DMS53 (cell line): ENCODE data around the gene CAMTA1.
A peak's percentile ranks its signal among the peaks of the same experiment; 100 is the strongest.

Experiments used
- DNase-seq: peaks from one replicate; lab custom pipeline; 2025; lab: John Stamatoyannopoulos, UW

CAMTA1 gene

DNA sequence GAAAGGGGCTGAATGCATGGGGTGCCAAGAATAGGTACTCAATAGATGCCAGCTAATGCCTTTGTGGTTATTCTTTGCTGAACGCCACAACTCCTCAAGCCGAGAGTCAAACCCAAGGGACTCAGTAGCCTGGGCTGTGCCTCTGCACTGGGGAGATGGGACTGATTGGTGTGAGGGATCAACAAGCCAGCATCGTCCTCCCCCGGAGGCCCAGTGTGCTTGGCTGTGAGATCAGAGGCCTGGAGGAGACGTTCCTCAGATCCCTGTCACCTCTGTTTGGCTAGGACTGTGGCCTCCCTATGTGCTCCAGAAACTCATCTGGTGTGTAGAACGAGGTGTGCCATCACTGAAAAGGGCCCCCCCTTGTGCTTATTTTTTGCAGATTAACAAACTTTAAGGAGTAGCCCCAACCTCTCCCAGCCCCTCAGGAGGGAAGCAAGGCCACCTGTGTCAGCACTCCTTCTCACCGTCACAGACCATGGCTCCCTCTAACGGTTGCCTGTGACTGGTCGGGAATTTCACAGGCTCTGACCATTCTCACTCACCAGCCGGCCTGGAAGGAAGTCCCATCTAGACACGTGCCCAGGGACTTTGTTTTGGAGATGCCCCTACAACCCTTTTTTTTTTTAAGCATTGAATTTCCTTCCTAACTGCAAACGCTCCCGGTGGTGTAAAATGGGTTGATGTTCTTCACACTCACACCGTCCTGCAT is 791.8 kb downstream of the CAMTA1 start:
- DNase-seq, result peak; percentile 16

DNA sequence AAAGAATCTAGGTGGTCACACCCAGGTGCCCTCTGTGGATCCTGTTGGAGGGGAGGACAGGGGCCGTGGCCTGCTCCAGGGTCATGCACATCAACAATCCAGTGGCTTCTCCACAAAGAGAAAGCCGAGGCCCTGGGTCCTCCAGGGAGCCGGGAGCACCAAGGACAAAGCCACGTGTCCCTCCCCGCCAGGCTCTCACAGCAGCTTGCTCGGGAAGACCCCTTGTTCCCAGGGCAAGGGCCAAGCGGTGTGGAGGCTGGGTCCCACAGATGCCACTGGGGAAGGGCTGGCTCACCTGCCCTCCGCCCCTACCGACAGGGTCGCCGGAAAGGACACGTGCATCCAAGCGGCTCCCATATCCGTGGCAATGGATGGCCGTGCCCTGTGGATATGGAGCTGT is 793.0 kb downstream of the CAMTA1 start:
- DNase-seq, result no peak

DNA sequence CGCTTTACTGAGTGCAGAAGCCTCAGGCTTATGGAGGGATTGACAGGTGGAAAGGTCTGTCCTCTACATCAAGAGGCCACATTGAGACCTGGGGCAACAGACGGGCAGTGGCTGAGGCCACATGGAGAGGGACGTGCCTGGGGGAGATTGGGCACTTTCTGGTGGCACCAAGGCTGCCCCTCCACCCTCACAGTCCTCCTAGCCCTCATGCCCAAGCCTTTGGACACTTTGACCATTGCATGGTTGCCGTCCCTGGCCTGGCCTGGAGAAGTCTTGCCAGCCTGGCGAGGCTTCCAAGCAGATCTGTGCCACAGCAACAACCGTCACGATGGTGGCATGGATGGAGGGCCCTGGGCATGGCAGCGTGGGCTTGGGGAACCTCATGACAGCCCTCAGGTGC is 793.8 kb downstream of the CAMTA1 start:
- DNase-seq, result no peak

DNA sequence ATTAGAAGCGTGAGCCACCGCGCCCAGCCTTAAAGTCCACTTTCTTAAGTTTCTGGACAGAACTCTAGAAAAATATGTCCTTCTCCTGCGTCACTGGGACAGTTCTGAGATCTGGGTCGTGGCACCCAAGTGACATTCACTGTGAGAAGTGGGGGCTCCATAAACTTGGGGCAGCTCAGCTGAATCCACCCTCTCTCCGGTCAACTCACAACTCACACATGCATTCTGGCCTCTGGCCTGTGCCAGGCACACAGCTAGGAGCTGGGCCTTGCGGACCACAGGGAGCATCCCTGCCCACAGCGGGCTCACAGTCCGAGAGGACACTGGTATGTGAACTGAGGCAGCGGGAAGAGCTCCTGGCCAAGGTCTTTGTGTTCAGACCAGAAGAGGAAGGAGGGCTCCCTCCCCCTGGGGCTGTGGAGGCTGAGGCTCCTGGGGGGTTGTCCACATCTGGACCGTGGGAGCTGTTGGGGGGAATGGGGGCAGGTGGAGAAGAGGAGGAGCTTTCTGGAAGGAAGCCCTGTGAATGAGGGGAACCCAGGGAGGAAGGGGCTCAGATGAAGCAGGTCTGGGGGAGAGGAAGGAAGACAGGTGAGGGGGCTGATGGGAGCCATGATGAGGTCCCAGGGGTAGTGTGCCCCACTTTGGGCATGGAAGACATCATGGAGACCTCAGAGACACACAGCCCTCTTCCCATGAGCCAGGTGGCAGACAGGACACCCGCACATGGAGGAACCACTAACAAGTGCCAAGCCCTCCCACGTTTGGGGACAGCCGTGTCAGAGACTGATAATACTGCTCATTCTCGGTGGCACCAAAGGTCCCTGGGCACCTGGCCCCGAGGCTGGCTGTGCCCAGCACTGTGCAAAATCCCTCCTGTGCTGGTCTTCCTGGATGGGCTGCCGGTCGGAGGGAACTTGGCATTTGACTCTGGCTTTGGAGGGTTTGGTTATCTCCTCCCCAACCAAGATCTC is 794.9 kb downstream of the CAMTA1 start:
- DNase-seq, result no peak

DNA sequence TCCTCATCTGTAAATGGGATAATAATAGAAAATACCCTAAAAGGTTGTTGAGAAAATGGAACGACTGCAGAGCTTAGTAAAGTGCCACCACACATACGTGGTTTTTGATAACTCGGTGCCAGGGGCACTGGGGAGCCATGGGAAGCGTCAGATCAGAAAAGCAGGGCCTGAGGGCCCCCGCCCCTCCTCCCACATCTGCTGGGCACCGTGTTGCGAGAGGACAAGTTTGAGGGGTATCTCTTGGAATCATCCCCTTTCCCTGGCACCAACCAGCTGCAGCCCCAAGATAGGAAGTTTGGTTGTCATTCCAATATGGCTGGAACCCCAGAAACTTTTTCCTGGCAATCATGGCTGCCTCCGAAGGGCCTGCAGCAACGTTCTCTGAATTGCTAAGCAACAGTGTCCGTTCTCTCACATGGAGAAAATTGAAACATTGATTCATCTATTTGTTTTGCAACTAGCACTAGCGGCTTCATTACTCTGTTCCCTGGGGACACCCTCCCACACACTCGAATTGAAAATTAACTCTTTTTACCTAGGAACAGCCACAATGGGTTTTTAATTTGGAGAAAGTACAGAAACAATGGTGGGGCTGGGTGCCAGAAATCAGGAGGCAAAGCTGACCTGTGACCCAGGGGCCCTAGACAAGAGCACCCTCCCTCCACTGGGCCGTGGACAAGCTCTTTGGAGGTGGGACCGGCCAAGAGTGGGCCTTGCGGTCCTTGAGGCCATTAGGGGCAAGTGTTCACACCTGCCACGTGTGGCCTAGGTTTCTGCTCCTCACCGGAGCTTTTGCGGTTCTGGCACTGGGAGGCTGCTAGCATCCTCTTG is 795.9 kb downstream of the CAMTA1 start:
- DNase-seq, result no peak

DNA sequence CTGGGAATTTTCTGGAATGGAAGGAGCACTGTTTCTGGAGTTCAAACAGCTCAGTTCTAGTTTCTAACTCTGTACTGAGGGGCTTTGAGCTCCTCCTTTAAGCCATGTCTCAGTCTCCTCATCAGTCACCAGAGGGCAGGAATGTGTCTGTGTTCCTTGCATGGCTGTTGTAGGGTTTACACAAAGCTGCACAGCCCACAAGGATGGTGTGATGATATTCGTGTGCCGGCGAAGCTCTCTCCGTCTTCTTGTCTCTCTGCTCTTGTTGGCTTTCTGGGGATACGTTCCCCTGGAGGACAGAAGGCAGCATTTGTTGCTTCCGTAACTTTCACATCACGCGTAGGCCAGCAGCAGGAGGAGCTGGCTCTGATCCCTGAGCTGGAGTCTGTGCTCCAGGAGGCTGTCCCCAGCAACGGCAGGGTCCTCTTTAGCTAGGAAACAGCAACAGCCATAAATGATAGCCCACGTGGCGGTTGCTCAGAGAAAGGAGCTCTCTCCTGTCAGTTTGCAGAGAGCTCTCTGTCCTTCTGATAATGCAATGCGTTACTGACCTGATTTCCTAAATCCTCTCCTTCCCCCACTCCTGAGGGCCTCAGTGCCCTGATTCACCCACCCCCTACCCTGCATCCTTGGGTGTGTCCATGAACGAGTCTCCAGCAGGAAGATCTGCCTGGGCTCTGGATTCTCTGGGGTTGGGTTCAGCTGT is 796.7 kb downstream of the CAMTA1 start:
- DNase-seq, result no peak

DNA sequence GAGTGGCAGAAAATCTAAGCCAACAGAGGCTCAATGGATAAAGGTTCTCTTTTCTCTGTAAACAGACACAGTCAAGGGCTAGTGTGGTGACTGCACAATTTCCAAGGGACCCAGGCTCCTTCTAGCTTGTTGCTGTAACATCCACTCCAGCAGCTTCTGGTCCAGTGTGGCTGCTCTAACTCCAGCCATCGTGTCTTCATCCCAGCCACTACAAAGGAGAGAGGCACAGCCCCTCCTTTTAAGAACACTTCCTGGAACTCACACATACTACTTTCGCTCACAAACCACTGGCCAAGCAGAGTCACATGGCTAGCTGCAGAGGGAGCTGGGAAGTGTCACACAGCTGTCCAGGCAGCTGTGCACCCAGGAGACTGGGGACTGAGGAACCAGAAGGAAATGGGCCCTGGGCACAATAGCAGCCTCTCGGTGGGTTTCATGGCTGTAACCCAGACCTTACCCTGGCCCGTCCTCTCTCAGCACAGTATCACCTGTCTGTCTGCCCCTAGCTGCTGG is 797.3 kb downstream of the CAMTA1 start:
- no peak for DNase-seq

DNA sequence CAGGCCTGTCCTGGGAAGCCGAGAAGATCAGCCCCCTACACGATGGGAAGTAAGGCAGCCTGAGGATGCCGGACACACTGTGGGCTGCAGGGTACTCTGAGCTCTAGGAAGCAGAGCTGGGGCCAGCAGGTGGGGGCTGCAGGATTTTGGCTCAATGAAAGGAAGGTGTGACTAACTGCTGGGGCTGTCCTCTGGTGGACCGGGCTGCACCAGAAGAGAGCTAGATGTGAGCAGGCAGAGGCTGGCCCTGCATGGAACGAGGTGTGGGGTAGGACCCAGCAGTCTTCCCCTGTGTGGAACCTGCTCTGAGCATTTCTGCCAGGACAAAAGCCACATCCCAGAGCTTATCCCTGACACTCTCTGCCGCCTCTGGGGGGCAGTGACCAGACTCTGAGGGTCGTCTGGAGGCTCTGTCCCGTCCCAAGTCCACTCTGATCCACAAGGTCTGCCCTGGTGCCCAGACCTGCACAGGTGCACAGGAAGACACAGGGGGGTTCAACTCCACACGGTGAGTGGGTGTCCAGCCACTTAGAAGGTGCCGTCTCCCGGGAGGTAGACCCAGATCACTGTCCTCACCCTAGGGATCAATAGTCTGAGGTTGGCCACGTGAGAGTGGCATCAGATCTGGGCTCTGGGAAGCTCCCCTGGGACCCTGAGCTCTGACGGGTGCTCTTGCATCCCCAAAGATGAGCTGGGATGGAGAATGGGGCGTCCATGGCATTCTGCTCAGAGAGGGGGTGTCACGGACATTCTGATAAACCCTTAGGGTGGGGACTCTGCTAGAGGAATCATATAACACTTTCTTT is 798.2 kb downstream of the CAMTA1 start:
- no peak for DNase-seq

DNA sequence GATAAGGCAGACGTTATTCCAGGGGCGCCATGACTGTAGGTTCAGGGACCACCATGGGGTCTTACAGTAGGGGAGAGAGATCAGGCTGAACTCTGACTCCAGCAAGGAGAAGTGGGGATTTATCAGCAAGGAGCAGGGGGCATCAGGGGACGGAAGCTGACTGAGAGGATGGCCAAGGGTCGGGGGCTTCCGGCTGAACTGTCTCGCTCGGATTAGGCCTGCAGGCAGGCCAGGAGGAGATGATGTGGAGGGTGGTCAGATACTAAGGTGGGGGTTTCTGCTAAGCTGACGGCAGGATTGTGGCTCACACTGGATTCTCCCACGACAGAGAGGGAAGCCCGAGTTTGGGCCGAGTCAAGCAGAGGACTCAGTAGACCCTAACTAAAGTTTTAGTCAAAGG is 798.9 kb downstream of the CAMTA1 start:
- no peak for DNase-seq

DNA sequence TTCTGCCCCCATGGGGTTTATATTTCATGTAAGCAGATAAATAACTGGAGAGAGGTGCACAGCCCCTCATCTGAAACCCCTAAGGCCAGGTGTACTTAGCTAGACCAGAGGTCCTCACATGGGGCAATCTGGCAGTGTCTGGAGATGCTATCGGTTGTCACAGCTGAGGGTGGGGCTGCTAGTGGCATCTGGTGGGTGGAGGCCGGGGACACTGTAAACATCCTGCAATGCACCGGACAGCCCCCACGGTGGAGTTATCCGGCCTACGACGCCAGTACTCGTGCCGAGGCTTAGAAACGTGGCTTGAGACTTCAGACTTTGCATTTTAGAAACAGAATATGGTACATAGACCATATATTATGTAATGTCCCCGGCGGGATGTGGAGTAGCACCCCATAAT is 799.4 kb downstream of the CAMTA1 start:
- no peak for DNase-seq

DNA sequence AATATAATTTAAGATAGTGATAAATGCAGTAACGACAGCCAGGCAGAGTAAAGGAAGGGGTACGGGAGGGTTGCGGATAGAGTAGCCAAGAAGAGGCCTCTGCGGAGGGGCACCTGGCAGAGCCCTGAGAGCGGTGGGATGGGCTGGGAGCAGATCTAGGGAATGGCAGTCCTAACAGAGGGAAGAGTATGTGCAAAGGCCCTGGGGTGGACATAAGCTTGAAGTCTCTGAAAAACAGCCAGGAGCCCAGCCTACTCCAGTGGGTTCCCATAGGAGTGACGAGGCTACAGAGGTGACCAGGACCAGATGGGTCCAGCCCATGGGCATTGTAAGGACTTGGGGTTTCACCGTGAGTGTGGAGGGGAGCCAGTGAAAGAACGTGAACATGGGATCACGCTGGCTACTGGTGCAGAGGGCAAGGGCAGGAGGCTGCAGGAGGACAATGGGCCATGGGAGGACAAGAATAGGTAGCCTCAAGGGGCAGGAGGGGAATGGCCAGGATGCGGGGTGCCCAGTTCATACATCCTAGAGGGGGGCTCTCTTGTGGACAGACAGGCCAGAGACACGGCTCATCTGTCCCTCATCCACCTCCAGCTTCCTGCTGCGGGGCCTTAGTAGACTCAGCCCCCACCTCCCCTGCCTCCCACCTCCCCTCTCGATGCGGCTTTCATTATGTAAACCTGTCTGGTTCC is 800.1 kb downstream of the CAMTA1 start:
- DNase-seq, result no peak

DNA sequence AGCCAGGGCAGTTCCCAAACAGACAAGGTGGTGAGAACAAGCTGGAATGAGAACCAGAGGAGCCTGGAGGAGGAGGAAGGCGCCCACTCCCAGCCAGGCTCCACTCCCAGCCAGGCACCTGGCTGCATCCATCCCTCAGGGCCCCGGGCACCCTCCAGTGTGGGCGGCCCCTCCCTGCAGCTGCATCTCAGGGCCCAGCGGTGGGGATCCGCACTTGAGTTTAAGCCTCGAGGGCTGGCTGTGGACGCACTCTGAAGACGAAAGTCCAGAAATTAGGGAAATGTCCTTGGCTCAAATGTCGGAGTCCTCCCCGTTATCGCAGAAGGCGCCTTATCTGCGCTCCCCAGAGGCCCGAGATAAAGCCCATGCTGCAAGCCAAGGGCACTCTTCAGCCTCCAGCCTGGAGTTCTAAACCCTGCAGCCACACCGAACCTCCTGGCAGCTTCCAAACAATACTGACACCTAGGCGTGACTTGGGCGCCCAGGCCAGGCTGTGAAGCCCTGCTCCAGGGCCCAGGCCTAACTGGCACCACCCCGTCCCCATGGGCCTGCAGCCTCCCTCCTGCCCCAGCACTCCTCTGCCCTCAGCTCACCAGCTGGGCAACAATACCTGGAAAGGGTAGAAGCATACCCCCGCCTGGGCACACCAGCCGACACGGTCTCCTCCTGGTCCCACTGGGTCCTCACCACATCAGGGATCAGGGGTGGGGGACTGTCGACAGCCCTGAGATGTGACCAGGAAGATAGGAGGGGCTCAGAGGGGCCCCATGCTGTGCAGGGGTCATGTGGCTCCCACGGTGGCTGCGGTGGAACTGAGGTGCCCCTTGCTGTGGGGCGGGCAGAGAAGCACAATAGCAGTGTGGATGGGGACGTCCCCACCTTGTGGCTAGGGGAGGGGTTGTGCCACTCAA is 801.0 kb downstream of the CAMTA1 start:
- DNase-seq, result no peak

DNA sequence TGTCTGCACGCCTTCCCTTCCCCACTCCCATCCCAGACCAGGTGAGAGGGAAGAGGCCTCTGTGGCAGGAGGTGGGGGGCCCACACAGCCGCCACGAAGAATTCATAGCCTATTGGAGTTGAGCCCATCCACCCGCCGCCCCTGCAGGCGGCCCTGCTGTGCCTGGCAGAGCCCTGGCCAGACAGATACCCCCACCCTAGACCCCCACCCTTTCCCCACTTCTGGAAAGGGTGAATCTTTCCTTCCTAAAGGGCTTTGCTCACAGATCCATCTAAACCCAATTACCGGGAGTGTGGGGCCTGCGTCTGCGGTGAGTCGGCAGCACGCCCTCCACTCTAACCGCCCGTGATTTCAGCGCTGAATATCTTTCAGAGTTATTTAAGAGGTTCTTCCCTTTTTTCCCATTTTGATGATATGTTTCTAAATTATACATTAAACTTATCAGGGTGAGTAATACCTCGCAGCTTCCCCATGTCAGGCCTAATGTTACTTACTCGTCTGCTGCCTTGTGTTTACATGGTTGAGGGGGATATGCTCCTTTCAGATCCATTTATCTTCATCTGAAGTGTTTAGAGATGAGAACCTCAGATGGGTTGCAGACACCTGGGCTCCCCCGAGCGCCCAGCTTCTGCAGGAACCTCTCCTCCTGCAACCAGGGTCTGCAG is 802.0 kb downstream of the CAMTA1 start:
- DNase-seq, result no peak

DNA sequence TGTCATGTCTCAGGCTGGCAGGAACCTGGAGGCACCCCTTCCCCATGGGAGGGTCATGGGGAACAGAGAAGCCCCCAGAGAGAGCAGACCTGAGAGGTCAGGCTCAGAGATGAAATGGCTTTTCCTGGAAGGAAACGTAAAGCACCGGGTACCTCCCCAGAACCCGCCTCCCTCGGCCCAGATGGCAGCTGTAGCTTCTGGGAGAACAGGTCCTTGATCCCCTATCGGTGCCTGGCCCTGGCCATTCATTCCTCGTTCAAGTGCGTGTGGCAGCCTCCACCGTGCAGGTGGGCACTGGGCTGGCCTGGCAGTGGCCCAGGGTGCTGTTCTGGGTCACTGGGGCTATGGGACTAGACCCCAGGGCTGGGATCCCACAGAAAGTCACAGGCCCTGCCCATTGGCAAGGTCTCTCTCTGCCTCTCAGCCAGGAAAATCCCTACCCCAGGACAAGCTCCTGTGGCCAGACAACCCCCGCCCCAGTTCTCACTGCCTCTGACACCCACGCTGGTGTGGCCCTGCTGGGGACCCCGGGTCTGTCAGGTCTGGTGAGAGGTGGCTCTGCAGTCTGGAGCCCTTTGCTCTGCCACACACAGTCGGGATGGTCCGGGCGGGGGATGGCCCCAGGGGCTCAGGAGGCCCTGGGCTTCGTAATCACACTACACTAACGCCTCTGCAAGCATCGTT is 802.7 kb downstream of the CAMTA1 start:
- DNase-seq, result no peak

DNA sequence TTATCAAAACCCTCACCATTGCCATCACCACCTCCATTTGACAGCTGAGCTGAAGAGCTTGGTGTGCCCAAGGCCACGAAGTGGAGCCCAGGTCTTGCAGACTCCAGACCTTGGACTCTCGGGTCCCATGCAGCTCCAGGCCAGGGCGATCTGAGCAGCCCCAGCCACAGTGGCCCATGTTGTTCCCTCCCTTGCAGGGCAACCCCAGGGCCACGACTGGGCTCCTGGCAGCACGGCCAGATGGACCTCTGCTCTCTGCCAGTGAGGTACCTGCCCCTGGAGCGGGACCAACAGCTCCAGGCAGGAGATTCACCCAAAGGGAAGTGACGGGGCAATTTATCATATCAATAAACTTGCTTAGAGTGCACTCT is 803.2 kb downstream of the CAMTA1 start:
- DNase-seq, result no peak

DNA sequence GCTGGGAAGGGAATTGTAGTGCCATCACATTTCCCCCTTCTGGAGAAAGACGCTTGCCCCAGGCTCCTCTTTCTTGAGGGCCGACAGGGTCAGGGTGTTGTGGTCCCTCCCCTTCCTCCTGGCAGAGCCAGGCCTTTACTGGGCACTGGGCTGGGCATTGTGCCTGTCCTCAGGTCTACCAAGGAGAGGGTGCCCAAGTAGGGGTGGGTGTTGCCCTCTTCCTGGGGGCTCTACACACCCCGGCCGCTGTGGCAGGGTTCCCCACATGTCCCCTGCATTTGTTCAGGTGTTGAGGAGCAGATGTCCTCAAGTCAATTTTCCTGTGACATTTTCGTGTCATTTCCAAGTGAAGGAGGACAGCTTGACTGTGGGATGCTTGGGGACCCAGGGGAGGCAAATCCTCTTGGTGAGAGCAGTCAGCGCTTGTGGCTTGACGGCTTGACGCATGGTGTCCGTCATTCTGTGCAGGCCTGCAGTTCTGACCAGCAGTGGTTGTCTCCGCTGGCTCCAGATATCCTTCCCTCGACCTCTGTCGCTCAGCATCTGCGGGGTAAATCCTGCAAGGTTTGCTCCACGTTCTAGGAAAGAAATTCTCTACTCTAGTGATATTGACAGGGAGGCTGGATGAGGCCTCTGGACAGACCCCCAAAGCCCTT is 804.0 kb downstream of the CAMTA1 start:
- DNase-seq, result no peak

DNA sequence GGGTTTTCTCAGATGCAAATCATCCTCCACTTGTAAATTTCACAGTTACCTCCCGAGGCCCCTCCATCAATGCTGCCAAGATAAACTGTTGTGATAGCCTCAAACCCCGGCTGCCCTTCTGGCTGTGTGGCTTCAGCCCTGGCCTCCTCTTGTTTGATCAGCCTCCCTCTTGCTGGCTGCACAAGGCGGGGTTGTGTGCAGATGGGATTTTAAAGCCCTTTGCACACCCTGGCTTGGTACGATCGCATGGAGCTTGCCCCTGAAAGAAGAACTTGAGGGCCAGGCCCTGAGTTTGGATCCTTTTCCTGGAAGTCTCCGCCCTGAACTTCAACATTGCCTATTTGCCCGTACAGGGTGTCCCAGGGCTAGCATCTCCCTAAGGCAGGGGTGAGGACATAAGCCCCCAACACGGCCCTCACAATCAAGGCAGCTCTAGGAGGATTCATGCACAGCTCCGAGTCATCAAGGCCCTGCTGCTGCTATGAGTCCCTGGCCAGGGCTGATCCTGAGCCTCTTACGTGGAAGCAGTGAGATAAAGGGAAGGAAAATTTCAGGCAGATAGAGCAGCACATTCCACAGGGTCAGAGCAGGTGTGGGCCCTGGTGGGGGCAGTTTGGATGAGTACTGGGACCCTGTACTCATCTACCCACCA is 804.6 kb downstream of the CAMTA1 start:
- DNase-seq, result no peak
